Hindlimb muscle (tissue), 1 donor: ENCODE measurements around the gene PRMT3. TPM values are rescaled to one million over a fixed set of nuclear protein-coding genes. Genes with fewer than 3 reads are reported as not detected.
"Not testable (repeated sequence)": the region's sequence is repeated elsewhere in the genome, so short reads cannot be mapped to it uniquely, and the experiment has no call there.

ENCODE experiments used
- DNase-seq: peaks from one replicate; pipeline ENCODE4 v3.0.0-alpha.2; 2013
- polyA plus RNA-seq: library from polyadenylated mRNA; unstranded; fragments of 120-200 nt; gene quantifications from one replicate; pipeline ENCODE4 v1.2.1, GENCODE V29; 2013; ENCODE audit not compliant: insufficient read length

The PRMT3 gene
- 9.7 TPM for polyA plus RNA-seq

GRCh38 chr11:20387261-20388095, at the start of gene PRMT3:
TSS of gene PRMT3 (plus strand) at chr11:20387716. CDS start at chr11:20387747, 31 bp downstream.
- peak; percentile 98 for DNase-seq

DNA sequence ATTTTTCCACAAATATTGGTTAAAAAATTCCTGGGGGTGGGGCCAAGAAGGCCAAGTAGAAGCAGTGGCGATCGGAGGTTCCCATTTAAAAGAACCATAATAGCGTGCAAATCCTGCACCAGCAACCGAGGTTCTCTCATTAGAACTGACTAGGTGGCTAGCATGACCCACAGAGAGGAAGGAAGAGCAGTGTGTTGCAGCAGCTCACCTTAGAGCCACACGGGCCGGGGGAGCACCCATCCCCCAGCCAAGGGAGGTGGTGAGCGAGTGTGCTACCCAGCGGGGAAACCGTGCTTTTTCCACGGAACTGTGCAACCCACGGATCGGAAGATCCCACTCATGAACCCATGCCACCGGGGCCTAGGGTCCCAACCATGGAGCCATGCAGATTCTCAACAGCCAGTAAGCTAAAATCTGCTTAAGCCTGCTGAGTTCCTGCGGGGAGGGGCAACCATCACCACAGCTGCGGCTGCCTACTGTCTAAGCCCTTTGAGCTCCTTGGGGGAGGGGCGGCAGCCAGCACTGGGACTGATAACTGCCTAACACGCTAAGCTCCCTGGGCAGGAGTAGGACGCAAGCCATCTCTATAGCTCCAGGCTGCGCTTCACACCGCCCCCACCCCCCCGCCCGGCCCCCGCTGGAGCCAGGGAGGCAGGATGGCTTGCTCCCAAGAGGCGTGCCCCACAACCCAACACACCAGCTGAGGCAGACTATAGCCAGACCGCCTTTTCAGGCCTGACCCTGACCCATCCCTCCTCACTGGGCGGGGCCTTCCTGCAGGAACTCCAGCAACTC, 45.0 kb upstream of the PRMT3 start:
- DNase-seq, result peak; percentile 25

GRCh38 chr11:20351136-20351535, 36.4 kb upstream of the PRMT3 start:
- DNase-seq, result no peak

DNA sequence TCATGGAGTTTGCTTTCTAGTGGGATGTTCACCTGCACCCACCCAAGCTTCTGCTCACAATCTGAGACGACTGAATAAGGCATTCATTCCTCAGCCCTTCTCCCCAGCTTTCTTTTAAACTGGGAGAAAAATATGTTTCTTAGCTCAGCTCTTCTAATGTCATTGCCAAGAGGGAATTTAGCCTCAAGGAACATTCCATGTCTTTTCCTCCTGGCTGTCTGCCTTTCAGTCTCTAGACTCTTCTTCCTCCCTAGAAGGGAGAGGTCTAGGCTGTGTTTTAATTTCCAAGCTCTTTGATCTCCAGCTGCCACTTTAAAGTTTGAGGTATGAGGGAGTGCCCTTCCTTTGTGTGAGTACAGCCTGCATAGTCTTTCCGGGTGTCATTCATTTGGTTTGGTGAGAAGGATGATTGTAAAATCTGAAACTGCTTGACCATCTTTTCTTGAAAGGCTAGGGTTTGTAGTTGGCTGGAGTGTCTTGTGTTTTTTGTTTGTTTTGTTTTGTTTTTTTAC, 35.7 kb upstream of the PRMT3 start:
- DNase-seq, result no peak

DNA sequence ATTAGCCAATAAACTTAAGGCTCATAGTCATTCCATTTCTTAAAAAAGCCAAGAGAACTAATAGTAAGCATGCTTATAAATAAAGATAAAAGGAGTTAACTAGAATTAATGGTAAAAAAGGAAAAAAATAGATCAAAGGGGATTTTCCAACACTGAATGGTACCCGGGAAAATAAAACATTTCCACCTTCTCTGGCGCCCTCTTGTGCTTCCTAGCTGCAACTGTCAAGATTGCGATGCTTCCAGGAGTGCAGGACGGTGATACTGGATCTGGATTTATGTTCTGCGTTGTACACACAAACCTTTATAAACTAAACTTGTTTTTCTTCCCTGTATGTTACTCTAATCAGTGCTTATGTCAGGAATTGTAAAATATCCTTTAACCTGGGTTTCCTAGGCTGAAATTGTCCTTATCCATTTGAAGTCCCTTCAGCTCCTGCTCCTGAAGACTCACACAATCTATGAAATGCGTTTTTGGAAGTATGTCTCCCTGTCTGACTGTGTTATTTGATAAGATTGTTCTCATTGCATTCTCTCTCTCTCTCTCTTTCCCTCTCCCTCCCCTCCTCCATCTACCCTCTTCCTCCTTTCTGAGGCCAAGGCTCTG, 33.6 kb upstream of the PRMT3 start:
- peak; percentile 23 for DNase-seq

DNA sequence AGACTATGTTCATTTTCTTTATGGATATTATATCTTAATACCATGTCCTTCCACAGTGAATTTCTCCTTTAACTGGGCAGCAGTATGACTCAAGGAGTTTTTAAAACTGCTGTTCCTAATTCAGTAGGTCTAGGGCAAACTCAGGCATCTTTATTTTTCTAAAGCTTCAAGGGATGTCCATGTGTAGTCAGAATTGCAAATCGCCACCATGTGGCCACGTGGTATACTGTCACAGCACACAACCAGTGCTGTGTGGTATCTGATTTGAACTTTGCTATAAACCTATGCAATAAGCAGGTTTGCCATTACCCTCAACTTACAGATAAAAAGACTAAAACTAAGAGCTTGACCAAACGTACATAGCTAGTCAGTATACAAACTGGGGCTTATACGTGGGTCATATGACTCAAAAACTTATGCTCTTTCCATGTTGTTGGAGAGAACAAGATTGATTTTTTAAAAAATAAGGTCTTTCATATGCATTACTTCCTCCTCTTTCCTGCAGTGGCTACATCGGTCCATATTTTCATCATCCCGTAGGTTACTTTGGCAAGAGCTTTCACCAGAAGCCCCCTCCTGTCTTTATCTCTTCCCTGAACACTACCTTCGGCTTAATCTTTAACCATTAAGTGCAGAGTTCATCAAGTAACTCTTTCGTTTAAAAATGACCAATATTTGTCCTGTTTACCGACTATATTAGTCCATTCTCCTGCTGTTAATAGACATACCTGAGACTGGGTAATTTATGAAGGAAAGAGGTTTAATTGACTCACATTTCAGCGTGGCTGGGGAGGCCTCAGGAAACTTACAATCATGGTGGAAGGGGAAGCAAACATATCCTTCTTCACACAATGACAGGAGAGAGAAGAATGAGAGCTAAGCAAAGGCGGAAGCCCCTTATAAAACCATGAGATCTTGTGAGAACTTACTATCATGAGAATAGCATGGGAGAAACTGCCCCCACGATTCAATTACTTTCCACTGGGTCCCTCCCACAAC, 32.0 kb upstream of the PRMT3 start:
- no peak for DNase-seq

DNA sequence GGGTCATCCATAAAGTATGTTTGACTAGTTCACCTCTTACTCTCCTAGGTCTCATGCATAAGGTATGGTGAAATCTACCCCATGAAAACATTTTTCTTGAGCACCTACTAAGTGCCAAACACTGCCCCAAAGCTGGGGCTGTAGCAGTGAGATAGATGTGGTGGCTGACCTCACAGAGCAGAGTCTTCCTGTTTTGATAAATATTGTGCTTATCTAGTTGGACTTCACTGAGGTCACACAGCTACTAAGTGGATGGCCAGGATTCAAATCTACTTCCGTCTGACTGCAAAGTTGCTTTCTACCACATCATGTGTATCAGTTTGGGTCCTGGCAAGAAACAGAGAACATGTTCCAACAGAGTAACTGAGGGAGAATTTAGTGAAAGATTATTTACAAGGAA, 30.4 kb upstream of the PRMT3 start:
- no peak for DNase-seq

DNA sequence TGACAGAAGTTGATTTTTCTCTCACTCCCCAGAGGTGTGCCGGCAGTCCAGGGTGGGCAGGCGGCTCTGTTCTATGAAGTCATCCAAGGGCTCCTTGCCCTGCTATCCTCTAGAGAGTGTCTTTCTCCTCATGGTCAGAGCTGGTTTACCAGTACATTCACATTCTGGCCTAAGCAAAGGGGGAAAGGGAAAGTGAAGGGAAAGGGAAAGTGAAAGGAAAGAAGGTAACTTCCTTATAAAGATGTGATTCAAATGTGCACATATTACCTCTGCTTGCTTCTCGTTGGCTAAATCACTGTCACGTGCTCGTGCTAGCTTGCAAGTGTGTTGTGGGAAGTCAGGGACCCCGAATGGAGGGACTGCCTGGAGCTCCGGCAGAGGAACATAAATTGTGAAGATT, 26.9 kb upstream of the PRMT3 start:
- no peak for DNase-seq

- no peak for DNase-seq
These were observed 25.0 kb upstream of the PRMT3 start for GRCh38 chr11:20362481-20362880.

GRCh38 chr11:20363149-20363499, 24.4 kb upstream of the PRMT3 start:
- DNase-seq, result no peak

GRCh38 chr11:20363500-20364340, 23.8 kb upstream of the PRMT3 start, which contains the start of gene HTATIP2:
TSS of gene HTATIP2 (plus strand) at chr11:20363714. CDS start at chr11:20364238, 524 bp downstream.
- DNase-seq, result peak; percentile 23

GRCh38 chr11:20364341-20364792, 23.1 kb upstream of the PRMT3 start:
- DNase-seq, result no peak

GRCh38 chr11:20365465-20365864, 22.1 kb upstream of the PRMT3 start:
- DNase-seq, result not testable (repeated sequence)

DNA sequence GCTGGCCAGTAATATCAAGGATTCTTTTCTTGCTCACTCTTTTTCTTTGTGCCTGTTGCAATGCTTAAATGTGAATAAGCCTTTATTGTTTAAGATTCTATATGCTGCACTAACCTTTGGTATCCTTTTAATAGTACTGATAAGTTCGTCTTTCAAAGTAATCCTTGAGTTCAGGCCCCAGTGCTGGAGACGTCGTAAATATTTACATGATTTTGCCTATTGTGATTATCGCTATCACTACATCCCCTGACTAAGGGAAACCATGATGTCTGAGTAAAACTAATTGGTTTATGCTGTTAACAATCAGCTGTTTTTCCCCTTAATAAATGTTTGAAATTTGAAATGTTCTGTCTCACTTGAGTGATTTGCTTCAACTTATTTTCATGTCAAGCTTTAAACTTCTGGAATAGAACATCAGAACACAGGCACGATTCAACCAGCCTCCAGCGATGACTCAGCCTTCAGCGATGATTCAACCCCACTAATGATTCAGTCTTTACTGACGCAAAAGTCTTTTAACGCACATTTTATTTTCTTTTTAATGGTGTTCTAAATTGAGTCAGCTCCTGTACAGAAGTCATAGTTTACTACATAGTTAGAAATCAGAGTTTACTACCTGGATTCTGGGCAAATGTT, 20.1 kb upstream of the PRMT3 start:
- DNase-seq, result no peak

GRCh38 chr11:20368438-20368837, 19.1 kb upstream of the PRMT3 start:
- no peak for DNase-seq

DNA sequence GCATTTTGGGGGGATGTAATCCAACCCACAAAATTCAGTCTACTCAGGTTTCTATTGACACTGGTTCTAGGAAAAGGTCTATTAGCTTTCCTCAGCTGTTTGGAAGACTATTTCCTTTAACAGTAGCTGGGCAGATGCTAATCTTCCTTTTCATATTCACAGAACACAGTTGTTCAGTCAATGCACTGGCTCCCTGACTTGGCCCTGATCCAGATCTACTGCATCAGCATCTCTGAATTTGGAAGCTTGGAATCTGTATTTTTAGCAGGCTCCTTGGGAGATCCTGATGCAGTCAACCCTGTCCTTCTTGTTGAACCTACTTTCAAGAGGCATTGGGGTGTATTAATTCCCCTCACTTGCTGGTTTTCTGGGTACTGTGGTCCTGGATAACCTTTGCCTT, 17.7 kb upstream of the PRMT3 start:
- DNase-seq, result no peak

DNA sequence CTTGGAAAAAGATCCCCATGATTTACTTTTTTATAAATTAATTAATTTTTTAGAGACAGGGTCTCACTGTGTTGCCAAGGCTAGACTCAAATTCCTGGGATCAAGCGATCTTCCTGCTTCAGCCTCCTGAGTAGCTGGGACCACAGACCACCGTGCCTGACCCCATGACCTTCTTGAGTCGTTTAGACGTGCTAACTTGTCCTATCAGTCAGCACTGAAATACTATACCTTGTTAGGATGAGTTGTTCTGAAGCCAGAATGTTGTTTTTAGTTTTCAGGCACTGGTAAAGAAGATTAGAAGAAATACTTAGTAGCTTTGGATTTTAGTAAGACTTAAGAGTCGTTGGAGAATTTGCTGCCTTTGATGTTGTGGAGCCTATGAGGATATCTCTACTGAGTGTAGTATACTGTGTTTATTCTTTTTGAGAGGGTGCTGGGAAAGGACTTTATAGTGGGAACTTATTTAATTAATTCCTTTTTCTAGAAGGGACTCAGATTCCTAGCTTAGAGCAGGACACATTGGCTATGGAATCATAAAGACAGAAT, 15.4 kb upstream of the PRMT3 start:
- no peak for DNase-seq

DNA sequence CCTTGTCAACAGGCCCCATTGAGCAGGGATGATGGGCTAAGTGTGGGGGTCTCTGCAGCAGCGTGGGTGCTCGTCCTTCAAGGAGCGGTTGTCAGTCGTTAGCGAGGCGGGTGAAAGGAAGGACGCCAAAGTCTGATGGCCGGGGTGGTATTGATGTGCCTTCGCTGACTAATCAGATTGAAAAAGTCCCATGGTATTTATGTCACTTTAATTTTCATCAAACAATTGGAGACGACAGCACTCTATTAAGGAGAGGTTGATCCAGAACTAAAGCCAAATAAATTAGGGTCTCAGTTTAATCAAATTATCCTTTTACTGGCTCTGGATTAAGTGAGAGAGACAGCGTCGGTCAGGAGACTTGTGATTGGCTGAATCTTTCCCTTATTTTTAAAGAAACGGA, 14.4 kb upstream of the PRMT3 start:
- no peak for DNase-seq

- no peak for DNase-seq
These were observed 13.8 kb upstream of the PRMT3 start for GRCh38 chr11:20373568-20374209.
